Right atrium auricular region (tissue), 2 donors: Measurements from ENCODE around the gene HPX. TPM values are rescaled to one million over a fixed set of nuclear protein-coding genes. Genes with fewer than 3 reads are reported as not detected.
A peak's percentile ranks its signal among the peaks of the same experiment; 100 is the strongest.
"Not testable (repeated sequence)": the region's sequence is repeated elsewhere in the genome, so short reads cannot be mapped to it uniquely, and the experiment has no call there.

ENCODE experiments used
- DNase-seq: peaks from one replicate; pipeline ENCODE4 v3.0.0-alpha.2; 2019; ENCODE audit warnings: low spot score
- H3K27ac ChIP-seq, 2 donors: fragments of 200-600 bp; sonication (generic); 1 replicate in 1 of 2; 2 replicates in 1 of 2; pipeline ENCODE4 v1.5.1; 2016 to 2019
- H3K27me3 ChIP-seq, 2 donors: fragments of 200-600 bp; sonication (generic); one replicate each; pipeline versions ENCODE4 v1.5.1 to v1.6.0; 2017 to 2019
- H3K36me3 ChIP-seq: fragments of 200-600 bp; sonication (generic); one replicate; pipeline ENCODE4 v1.5.1; 2016
- H3K4me1 ChIP-seq, 2 donors: fragments of 200-600 bp; sonication (generic); one replicate each; pipeline versions ENCODE4 v1.5.1 to v1.6.0; 2017 to 2019
- H3K4me3 ChIP-seq, 2 donors: fragments of 200-600 bp; sonication (generic); 1 replicate in 1 of 2; 2 replicates in 1 of 2; pipeline ENCODE4 v1.5.1; 2017 to 2019; ENCODE audit warnings: mild to moderate bottlenecking in 1 of 2, moderate library complexity in 1 of 2
- H3K9me3 ChIP-seq, 2 donors: fragments of 200-600 bp; sonication (generic); one replicate each; pipeline ENCODE4 v1.5.1; 2019
- CTCF ChIP-seq, 2 donors: fragments of 200-600 bp; sonication (generic); IDR thresholded peaks; one replicate each; pipeline ENCODE4 v1.5.1; 2019; ENCODE audit warnings: antibody characterized with exemption in 2 of 2
- total RNA-seq, 2 donors: library from RNA; depleted of rRNA; stranded (reverse); fragments of >200 nt; gene quantifications; one replicate each; pipeline ENCODE4 v1.1.0, GENCODE V29; 2016

The HPX gene
- total RNA-seq, 2 donors from 2014 or later = 0.20 TPM; not detected in 1

- Histone ChIP-seq H3K4me1 (peaks cover 0 to 10% of the 10 kb centered on the region in 2 donors), H3K27ac (no peak overlapping the region), H3K27me3 (no peaks in the 10 kb centered on the region), H3K36me3 (peaks cover 46% of the 10 kb centered on the region), H3K4me3 (no peak overlapping the region), H3K9me3 (no peaks in the 10 kb centered on the region)
- TF ChIP-seq CTCF (IDR thresholded peaks at IDR 0.05) = no peak
- DNase-seq = no peak
Measured at GRCh38 chr11:6397156-6397555, 43.6 kb downstream of the HPX start.

- Histone ChIP-seq H3K4me3 (no peak overlapping the region), H3K36me3 (peaks cover 35% of the 10 kb centered on the region), H3K27me3 (no peaks in the 10 kb centered on the region), H3K4me1 (peaks cover 0 to 13% of the 10 kb centered on the region in 2 donors), H3K9me3 (no peaks in the 10 kb centered on the region), H3K27ac (no peak overlapping the region)
- DNase-seq = no peak
- TF ChIP-seq CTCF (IDR thresholded peaks at IDR 0.05) = no peak
Measured at GRCh38 chr11:6395470-6396060, 45.2 kb downstream of the HPX start.

- H3K4me3 ChIP-seq = no peak overlapping the region
- peaks cover 31% of the 10 kb centered on the region for H3K36me3 ChIP-seq
- no peak for DNase-seq
- H3K27me3 ChIP-seq = no peaks in the 10 kb centered on the region
- H3K27ac ChIP-seq = no peak overlapping the region
- peaks cover 0 to 20% of the 10 kb centered on the region in 2 donors for H3K4me1 ChIP-seq
- H3K9me3 ChIP-seq = no peaks in the 10 kb centered on the region
- TF ChIP-seq CTCF (IDR thresholded peaks at IDR 0.05) = no peak
Measured at GRCh38 chr11:6393989-6394670, 46.7 kb downstream of the HPX start.

- H3K9me3 ChIP-seq, H3K4me3 ChIP-seq, H3K27me3 ChIP-seq, DNase-seq, H3K27ac ChIP-seq: not testable (repeated sequence)
- Histone ChIP-seq H3K36me3 (peaks cover 31% of the 10 kb centered on the region), H3K4me1 (peaks cover 0 to 22% of the 10 kb centered on the region in 2 donors)
Measured at GRCh38 chr11:6392251-6392650, 48.5 kb downstream of the HPX start.

DNA sequence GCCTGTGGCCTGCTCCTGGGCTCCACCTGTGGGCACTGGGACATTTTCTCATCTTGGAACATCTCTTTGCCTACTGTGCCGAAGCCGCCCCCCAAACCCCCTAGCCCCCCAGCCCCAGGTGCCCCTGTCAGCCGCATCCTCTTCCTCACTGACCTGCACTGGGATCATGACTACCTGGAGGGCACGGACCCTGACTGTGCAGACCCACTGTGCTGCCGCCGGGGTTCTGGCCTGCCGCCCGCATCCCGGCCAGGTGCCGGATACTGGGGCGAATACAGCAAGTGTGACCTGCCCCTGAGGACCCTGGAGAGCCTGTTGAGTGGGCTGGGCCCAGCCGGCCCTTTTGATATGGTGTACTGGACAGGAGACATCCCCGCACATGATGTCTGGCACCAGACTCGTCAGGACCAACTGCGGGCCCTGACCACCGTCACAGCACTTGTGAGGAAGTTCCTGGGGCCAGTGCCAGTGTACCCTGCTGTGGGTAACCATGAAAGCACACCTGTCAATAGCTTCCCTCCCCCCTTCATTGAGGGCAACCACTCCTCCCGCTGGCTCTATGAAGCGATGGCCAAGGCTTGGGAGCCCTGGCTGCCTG, 49.2 kb downstream of the HPX start:
- Histone ChIP-seq H3K27me3 (no peaks in the 10 kb centered on the region), H3K9me3 (no peaks in the 10 kb centered on the region), H3K36me3 (peaks cover 31% of the 10 kb centered on the region), H3K4me1 (peaks cover 0 to 22% of the 10 kb centered on the region in 2 donors), H3K4me3 (peak overlapping the region in 1 of 2 donors; percentile 86), H3K27ac (no peak overlapping the region)
- TF ChIP-seq CTCF (IDR thresholded peaks at IDR 0.05) = no peak
- DNase-seq = no peak

- H3K4me3 ChIP-seq = peak overlapping the region; percentile 86 to 92
- no peak for DNase-seq
- peak overlapping the region; percentile 92 to 94 for H3K27ac ChIP-seq
- TF ChIP-seq CTCF (IDR thresholded peaks at IDR 0.05) = no peak
- no peaks in the 10 kb centered on the region for H3K27me3 ChIP-seq
- H3K9me3 ChIP-seq = no peaks in the 10 kb centered on the region
- H3K4me1 ChIP-seq = peaks cover 0 to 22% of the 10 kb centered on the region in 2 donors
- H3K36me3 ChIP-seq = peaks cover 30% of the 10 kb centered on the region
Measured at GRCh38 chr11:6390718-6391469, 49.9 kb downstream of the HPX start.
